GM23338 (cell line): Measurements from ENCODE around the gene DKK1.

ENCODE experiments used
- EZH2 ChIP-seq: fragments of 200-600 bp; sonication (generic); IDR thresholded peaks from one replicate; pipeline ENCODE4 v1.8.0; 2017; ENCODE audit warnings: antibody characterized with exemption, mild to moderate bottlenecking, low read depth; ENCODE audit not compliant: unreplicated experiment
- EZH2phosphoT487 ChIP-seq: fragments of 200-600 bp; sonication (generic); IDR thresholded peaks from one replicate; pipeline ENCODE4 v1.8.1; 2018; ENCODE audit warnings: antibody characterized with exemption; ENCODE audit not compliant: unreplicated experiment
- POLR2AphosphoS5 ChIP-seq: IDR thresholded peaks from 2 replicates; pipeline ENCODE4 v1.6.1; 2016; ENCODE audit warnings: antibody characterized with exemption, low read depth
- TF ChIP-seq, protein P1 (sequence below), 2 experiments: fragments of 200-600 bp in 1 of 2; sonication (generic) in 1 of 2; conservative IDR thresholded peaks; 2 replicates each; pipeline versions ENCODE4 v1.5.1 to v1.6.1; 2016 to 2017; ENCODE audit warnings: antibody characterized with exemption in 2 of 2, low read depth in 2 of 2, mild to moderate bottlenecking in 2 of 2, moderate library complexity in 1 of 2
- TF ChIP-seq, protein P2 (sequence below): IDR thresholded peaks from 2 replicates; pipeline ENCODE4 v1.6.1; 2016; ENCODE audit warnings: antibody characterized with exemption
- TF ChIP-seq, protein P3 (sequence below): IDR thresholded peaks from one replicate; pipeline ENCODE4 v1.6.1; 2018; ENCODE audit warnings: antibody characterized with exemption; ENCODE audit not compliant: unreplicated experiment

DNA sequence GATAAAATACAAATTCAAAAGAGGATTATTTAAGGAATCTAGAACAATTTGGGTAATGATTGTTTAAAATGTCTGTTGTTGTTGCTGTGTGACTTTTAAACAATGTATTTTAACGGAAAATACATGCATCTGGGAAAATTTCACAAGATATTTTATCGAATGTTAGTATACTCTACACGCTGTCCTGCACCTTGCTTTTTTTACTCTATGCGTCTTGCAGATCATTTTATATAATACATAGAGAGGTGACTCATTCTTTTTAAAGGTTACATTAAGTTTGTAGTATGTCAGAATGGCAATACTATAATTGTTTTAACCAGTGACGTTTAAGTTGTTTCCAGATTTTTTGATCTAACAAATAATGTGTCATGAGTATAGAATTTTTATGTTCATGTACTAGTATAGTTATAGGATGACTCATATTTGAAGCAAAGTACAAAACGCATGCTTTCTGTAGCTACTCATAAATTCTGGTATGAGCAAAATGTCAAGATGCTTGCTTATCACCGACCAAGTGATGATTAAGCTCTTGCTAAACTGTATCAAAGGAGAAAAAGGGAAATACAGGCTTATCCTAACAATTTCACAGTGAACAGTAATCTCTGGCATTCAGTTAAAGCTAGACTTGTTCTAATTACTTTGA lies 4.9 kb downstream of the DKK1 start:
- TF ChIP-seq, protein P1, sequence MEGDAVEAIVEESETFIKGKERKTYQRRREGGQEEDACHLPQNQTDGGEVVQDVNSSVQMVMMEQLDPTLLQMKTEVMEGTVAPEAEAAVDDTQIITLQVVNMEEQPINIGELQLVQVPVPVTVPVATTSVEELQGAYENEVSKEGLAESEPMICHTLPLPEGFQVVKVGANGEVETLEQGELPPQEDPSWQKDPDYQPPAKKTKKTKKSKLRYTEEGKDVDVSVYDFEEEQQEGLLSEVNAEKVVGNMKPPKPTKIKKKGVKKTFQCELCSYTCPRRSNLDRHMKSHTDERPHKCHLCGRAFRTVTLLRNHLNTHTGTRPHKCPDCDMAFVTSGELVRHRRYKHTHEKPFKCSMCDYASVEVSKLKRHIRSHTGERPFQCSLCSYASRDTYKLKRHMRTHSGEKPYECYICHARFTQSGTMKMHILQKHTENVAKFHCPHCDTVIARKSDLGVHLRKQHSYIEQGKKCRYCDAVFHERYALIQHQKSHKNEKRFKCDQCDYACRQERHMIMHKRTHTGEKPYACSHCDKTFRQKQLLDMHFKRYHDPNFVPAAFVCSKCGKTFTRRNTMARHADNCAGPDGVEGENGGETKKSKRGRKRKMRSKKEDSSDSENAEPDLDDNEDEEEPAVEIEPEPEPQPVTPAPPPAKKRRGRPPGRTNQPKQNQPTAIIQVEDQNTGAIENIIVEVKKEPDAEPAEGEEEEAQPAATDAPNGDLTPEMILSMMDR (conservative IDR thresholded peaks at IDR 0.05; ENCODE audit: low read depth in 2 of 2) = no peak
- TF ChIP-seq, protein P2, sequence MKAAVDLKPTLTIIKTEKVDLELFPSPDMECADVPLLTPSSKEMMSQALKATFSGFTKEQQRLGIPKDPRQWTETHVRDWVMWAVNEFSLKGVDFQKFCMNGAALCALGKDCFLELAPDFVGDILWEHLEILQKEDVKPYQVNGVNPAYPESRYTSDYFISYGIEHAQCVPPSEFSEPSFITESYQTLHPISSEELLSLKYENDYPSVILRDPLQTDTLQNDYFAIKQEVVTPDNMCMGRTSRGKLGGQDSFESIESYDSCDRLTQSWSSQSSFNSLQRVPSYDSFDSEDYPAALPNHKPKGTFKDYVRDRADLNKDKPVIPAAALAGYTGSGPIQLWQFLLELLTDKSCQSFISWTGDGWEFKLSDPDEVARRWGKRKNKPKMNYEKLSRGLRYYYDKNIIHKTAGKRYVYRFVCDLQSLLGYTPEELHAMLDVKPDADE = no peak
- TF ChIP-seq POLR2AphosphoS5 (no peak), EZH2 (no peak), EZH2phosphoT487 (no peak)
- TF ChIP-seq, protein P3, sequence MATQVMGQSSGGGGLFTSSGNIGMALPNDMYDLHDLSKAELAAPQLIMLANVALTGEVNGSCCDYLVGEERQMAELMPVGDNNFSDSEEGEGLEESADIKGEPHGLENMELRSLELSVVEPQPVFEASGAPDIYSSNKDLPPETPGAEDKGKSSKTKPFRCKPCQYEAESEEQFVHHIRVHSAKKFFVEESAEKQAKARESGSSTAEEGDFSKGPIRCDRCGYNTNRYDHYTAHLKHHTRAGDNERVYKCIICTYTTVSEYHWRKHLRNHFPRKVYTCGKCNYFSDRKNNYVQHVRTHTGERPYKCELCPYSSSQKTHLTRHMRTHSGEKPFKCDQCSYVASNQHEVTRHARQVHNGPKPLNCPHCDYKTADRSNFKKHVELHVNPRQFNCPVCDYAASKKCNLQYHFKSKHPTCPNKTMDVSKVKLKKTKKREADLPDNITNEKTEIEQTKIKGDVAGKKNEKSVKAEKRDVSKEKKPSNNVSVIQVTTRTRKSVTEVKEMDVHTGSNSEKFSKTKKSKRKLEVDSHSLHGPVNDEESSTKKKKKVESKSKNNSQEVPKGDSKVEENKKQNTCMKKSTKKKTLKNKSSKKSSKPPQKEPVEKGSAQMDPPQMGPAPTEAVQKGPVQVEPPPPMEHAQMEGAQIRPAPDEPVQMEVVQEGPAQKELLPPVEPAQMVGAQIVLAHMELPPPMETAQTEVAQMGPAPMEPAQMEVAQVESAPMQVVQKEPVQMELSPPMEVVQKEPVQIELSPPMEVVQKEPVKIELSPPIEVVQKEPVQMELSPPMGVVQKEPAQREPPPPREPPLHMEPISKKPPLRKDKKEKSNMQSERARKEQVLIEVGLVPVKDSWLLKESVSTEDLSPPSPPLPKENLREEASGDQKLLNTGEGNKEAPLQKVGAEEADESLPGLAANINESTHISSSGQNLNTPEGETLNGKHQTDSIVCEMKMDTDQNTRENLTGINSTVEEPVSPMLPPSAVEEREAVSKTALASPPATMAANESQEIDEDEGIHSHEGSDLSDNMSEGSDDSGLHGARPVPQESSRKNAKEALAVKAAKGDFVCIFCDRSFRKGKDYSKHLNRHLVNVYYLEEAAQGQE = no peak
